Breast epithelium (tissue), 3 donors: ENCODE measurements around the gene CCDC80.

ENCODE experiments used
- POLR2AphosphoS5 ChIP-seq, 3 donors: sonication (generic); formaldehyde crosslinking; IDR thresholded peaks; one replicate each; pipeline ENCODE4 v1.6.1; 2017; ENCODE audit warnings: antibody characterized with exemption in 3 of 3
- TF ChIP-seq, protein P1 (sequence below), 3 donors: fragments of 450-650 bp; IDR thresholded peaks; one replicate each; pipeline ENCODE4 v1.5.1; 2016 to 2017; ENCODE audit warnings: antibody characterized with exemption in 3 of 3, mild to moderate bottlenecking in 3 of 3, moderate library complexity in 3 of 3

DNA sequence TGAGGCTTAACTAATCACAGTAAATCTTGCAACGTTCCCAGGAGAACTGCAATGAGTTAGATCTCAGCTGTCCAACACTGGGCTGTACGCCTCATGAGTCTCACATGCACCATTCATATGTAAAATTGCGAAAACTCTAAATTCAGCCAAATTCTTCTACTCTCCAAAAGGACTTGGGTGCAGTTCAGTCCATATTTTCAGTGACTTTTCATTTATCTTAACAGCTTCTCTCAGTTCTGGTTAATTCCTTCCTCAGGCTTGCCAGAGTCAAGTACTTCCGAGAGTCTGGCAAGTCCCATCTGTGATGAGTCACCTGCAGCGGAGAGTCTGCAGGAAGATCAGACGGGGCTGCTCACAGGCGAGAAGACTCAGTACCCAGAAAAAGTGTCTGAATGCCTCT is 11.5 kb downstream of the CCDC80 start:
- peak; percentile 35 to 78 (median 39) for TF ChIP-seq POLR2AphosphoS5 (IDR thresholded peaks at IDR 0.05)
- TF ChIP-seq, protein P1, sequence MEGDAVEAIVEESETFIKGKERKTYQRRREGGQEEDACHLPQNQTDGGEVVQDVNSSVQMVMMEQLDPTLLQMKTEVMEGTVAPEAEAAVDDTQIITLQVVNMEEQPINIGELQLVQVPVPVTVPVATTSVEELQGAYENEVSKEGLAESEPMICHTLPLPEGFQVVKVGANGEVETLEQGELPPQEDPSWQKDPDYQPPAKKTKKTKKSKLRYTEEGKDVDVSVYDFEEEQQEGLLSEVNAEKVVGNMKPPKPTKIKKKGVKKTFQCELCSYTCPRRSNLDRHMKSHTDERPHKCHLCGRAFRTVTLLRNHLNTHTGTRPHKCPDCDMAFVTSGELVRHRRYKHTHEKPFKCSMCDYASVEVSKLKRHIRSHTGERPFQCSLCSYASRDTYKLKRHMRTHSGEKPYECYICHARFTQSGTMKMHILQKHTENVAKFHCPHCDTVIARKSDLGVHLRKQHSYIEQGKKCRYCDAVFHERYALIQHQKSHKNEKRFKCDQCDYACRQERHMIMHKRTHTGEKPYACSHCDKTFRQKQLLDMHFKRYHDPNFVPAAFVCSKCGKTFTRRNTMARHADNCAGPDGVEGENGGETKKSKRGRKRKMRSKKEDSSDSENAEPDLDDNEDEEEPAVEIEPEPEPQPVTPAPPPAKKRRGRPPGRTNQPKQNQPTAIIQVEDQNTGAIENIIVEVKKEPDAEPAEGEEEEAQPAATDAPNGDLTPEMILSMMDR (IDR thresholded peaks at IDR 0.05), result no peak
